ENCODE results near the gene GCN1. TPM values are rescaled to one million over a fixed set of nuclear protein-coding genes. Genes with fewer than 3 reads are reported as not detected.

The GCN1 gene
- total RNA-seq, 4 donors from 2014 or later, result 37.8 to 115 (median 50.8) TPM

DNA sequence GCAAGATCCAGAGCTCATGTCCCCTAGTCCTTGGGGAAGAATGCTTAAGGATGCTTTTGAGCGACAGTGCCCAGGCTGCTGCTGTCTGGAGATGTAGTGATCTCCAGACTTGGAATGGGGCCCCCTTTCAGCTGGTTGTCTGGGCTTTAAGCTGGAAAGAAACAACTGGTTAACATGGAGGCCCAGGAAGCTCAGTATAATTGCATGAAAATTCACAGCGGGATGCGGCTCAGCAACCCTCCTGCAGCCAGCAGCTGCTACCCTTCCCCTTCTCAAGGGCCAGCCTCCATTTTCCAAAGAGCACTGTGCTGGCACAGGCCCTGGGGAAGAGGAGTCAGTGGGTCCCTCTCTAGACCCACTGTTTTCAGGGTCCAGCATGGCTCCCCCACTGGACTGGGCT is 104.3 kb downstream of the GCN1 start:
- H3K4me3 ChIP-seq (ENCODE audit: low read depth, poor library complexity, severe bottlenecking), result no peak overlapping the region
- TF ChIP-seq POLR2A (IDR thresholded peaks at IDR 0.05) (no peak), CTCF (IDR thresholded peaks at IDR 0.05) (no peak)
- intact Hi-C loops (cut with DNase I; ENCODE audit: low total_unique reads), result no loop called here
- WGBS, 2 donors, result 64 to 90% methylated on average over 3 of the region's 3 CpGs
- DNase-seq (ENCODE audit: low spot score in 2 of 2), result no peak

DNA sequence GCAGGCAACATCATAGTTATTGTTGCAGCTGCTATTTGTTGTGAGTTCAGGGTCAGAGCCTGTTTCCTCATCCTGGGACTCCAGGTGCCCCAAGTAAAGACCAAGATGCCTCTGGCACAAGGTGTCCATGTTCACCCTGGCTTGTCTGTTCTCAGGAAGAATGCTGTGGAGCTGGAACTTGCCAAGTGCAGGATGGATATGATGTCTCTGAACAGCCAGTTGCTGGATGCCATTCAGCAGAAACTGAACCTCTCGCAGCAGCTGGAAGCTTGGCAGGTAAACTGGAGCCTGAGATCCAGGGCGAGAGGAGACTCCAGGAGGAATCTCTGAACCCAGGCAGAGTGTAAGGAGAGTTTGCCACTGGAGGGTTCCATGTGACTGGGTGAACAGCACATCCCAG is 104.7 kb downstream of the GCN1 start:
- no peak for DNase-seq (ENCODE audit: low spot score in 2 of 2)
- 59 to 63% methylated on average over 2 of the region's 2 CpGs for WGBS, 2 donors

GRCh38 chr12:120089105-120089504 is 105.4 kb downstream of the GCN1 start:
- no peak overlapping the region for H3K4me3 ChIP-seq (ENCODE audit: low read depth, poor library complexity, severe bottlenecking)
- TF ChIP-seq POLR2A (IDR thresholded peaks at IDR 0.05), result no peak
- TF ChIP-seq CTCF (IDR thresholded peaks at IDR 0.05), result no peak
- intact Hi-C loops (cut with DNase I; ENCODE audit: low total_unique reads), result no loop called here
- DNase-seq (ENCODE audit: low spot score in 2 of 2), result no peak
- WGBS, 2 donors, result 36 to 49% methylated on average over 8 of the region's 8 CpGs

More for the DNA sequence above, 104.7 kb downstream of the GCN1 start:
- TF ChIP-seq CTCF (IDR thresholded peaks at IDR 0.05), result no peak
- TF ChIP-seq POLR2A (IDR thresholded peaks at IDR 0.05), result no peak
- H3K4me3 ChIP-seq (ENCODE audit: low read depth, poor library complexity, severe bottlenecking), result no peak overlapping the region
- intact Hi-C loops (cut with DNase I; ENCODE audit: low total_unique reads), result no loop called here

DNA sequence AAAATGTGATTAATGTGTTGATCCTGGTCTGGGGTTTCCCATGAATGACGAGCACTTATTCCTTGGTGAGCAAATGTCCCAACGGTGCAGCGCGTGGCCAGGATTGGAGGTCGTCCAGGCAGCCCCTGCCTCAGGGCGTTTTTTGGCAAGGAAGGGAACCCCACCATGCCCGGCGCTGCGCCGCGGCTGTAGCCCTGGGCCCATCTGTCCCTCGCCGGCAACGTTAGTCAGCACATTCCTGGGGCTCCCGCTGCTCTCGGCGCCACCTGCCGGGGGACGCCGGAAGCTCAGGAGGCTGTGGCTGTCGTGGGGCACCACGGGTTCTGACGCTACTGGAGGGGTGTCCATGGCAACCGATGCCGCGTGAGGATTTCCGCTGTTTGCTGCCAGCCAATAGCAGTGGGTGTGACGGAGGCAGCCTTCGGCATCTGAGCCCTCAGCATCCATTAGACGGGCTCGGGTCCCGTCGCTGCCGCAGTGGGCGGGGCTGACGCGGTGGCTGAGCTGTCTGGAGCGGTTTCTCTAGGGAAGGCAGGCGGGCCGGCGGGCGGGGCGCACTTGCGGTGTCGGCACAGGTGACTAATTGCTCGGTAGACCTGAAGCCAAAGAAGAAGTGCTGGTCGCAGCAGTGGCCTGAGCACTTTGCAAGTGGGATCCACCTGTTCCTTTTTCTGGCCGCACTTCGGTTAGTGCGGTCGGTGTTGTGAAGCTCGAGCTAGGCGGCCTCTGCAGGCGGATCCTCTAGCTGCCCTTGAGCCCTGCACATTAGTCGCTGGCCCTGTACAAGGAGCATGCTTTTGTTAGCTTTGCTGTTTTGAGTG is 107.5 kb downstream of the GCN1 start:
- no peak for TF ChIP-seq POLR2A (IDR thresholded peaks at IDR 0.05)
- peak in 1 of 3 donors; percentile 98 for TF ChIP-seq CTCF (IDR thresholded peaks at IDR 0.05)
- WGBS, 2 donors, result 0 to 1% methylated on average over 29 to 30 of the region's 55 CpGs
- peak; percentile 99 to 100 for DNase-seq (ENCODE audit: low spot score in 2 of 2)
- intact Hi-C loops (cut with DNase I; ENCODE audit: low total_unique reads), result no loop called here
- H3K4me3 ChIP-seq (ENCODE audit: low read depth, poor library complexity, severe bottlenecking), result no peak overlapping the region

DNA sequence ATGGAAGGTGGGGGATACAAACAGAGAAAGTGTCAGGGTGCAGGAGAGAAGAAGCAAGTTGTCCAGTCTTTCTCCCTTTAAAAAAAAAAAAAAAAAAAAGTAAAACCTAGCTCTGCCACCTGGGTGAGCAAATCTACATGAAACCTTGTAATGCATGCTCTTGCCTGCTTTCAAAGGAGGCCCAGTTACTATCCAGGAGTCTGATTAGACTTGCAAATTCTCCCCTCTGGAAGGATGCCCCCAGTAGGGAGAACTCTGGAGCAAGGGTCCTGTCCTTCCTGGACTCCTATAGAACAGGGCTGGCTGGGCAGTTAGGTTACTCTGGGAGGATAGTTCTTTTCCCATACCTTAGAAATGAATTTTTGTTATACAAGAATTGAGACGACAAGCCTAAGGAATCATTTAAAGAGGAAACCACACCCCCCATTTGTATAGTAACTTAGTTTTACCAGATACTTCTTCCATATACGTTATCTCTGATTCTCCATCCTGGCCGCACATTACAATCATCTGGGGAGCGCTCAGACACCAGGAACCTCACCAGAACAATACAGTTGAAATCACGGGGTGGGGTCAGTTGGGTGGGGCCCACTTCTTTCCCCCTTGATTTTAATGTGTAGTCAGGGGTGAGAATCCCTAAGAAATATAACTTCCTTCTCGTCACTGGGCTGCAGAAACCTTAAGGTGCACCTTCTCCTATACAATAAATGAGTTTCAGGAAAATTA is 108.4 kb downstream of the GCN1 start:
- DNase-seq (ENCODE audit: low spot score in 2 of 2), result no peak
- H3K4me3 ChIP-seq (ENCODE audit: low read depth, poor library complexity, severe bottlenecking), result no peak overlapping the region
- 40 to 44% methylated on average over 6 of the region's 6 CpGs for WGBS, 2 donors
- intact Hi-C loops (cut with DNase I; ENCODE audit: low total_unique reads), result no loop called here
- TF ChIP-seq POLR2A (IDR thresholded peaks at IDR 0.05) (no peak), CTCF (IDR thresholded peaks at IDR 0.05) (no peak)
